A673 (cell line): ENCODE results near the gene TENT5C. TPM values are rescaled to one million over a fixed set of nuclear protein-coding genes. Genes with fewer than 3 reads are reported as not detected.

Source experiments
- BruUV-seq: library from RNA; stranded (reverse); fragments of 400-500 nt; replicated peaks from 2 replicates; lab custom pipeline; 2021; lab: Mats Ljungman, UMichigan
- CTCF ChIA-PET: fragments of 300-600 bp; sonication (Branson Sonifier 250); formaldehyde crosslinking; loops from one replicate; lab custom pipeline; 2022; ENCODE audit warnings: antibody characterized with exemption; lab: Charles Lee
- POLR2A ChIA-PET: fragments of 300-600 bp; sonication (Branson Sonifier 250); formaldehyde crosslinking; loops from one replicate; lab custom pipeline; 2022; ENCODE audit warnings: antibody characterized with exemption; ENCODE audit not compliant: low non-redundant PET; lab: Charles Lee
- DNase-seq: peaks from one replicate; pipeline ENCODE4 v3.0.0-alpha.2; 2015; ENCODE audit warnings: low spot score
- H3K27ac ChIP-seq: fragments of 200-600 bp; sonication (generic); 2 replicates; pipeline ENCODE4 v1.5.1; 2016; ENCODE audit warnings: mixed run types, low read depth, mild to moderate bottlenecking, mixed read lengths, antibody characterized with exemption, low read length; ENCODE audit not compliant: poor library complexity, severe bottlenecking
- H3K27me3 ChIP-seq: fragments of 200-600 bp; sonication (generic); replicated peaks from 2 replicates; pipeline ENCODE4 v1.6.1; 2017; ENCODE audit warnings: mixed run types, low read depth, mild to moderate bottlenecking, mixed read lengths, antibody characterized with exemption, low read length; ENCODE audit not compliant: insufficient read depth, poor library complexity
- H3K36me3 ChIP-seq: fragments of 200-600 bp; sonication (generic); 2 replicates; pipeline ENCODE4 v1.6.1; 2016; ENCODE audit warnings: mixed run types, mild to moderate bottlenecking, mixed read lengths, antibody characterized with exemption, low read length; ENCODE audit not compliant: insufficient read depth, poor library complexity, severe bottlenecking
- H3K4me1 ChIP-seq: fragments of 200-600 bp; sonication (generic); 2 replicates; pipeline ENCODE4 v1.6.1; 2017; ENCODE audit warnings: mixed run types, mild to moderate bottlenecking, mixed read lengths, antibody characterized with exemption, low read length; ENCODE audit not compliant: insufficient read depth, poor library complexity, severe bottlenecking
- H3K4me3 ChIP-seq: fragments of 200-600 bp; sonication (generic); 2 replicates; pipeline ENCODE4 v1.5.1; 2016; ENCODE audit warnings: low read depth, mixed run types, mild to moderate bottlenecking, mixed read lengths, low read length; ENCODE audit not compliant: poor library complexity, severe bottlenecking
- H3K9me3 ChIP-seq: fragments of 200-600 bp; sonication (generic); 2 replicates; pipeline ENCODE4 v1.6.1; 2016; ENCODE audit warnings: mixed run types, low read depth, mild to moderate bottlenecking, mixed read lengths, antibody characterized with exemption, low read length; ENCODE audit not compliant: poor library complexity, severe bottlenecking
- EZH2 ChIP-seq: fragments of 200-600 bp; sonication (generic); IDR thresholded peaks from 2 replicates; pipeline ENCODE4 v1.6.1; 2017; ENCODE audit warnings: borderline replicate concordance, low read depth, mild to moderate bottlenecking, mixed read lengths, antibody characterized with exemption, low read length; ENCODE audit not compliant: poor library complexity, severe bottlenecking
- intact Hi-C: fragments of 100-400 bp; cut with micrococcal nuclease; formaldehyde crosslinking; loops from one replicate; pipeline ENCODE4 v1.10.0; 2022; ENCODE audit not compliant: unreplicated experiment
- total RNA-seq: library from RNA; stranded (reverse); gene quantifications from 2 replicates; pipeline ENCODE4 v1.2.3, GENCODE V29; 2021
- TF ChIP-seq, protein P1 (sequence below): fragments of 300-800, 200-600 bp; sonication (generic); conservative IDR thresholded peaks from 2 replicates; pipeline ENCODE4 v1.5.1; 2017; ENCODE audit warnings: low read depth, mild to moderate bottlenecking, antibody characterized with exemption, low read length, moderate library complexity, mixed read lengths

TENT5C gene
- total RNA-seq, 1 experiment from 2014 or later = 1.1 TPM

GRCh38 chr1:117657949-117658660, 52.3 kb downstream of the TENT5C start:
- no peak for DNase-seq
- Histone ChIP-seq H3K36me3 (no peaks in the 10 kb centered on the region), H3K4me3 (no peak overlapping the region), H3K9me3 (no peaks in the 10 kb centered on the region), H3K27me3 (no peaks in the 10 kb centered on the region), H3K27ac (no peak overlapping the region), H3K4me1 (no peaks in the 10 kb centered on the region)
- CTCF ChIA-PET = no interaction called here
- BruUV-seq = no TSS peak
- POLR2A ChIA-PET = no interaction called here
- TF ChIP-seq, protein P1, sequence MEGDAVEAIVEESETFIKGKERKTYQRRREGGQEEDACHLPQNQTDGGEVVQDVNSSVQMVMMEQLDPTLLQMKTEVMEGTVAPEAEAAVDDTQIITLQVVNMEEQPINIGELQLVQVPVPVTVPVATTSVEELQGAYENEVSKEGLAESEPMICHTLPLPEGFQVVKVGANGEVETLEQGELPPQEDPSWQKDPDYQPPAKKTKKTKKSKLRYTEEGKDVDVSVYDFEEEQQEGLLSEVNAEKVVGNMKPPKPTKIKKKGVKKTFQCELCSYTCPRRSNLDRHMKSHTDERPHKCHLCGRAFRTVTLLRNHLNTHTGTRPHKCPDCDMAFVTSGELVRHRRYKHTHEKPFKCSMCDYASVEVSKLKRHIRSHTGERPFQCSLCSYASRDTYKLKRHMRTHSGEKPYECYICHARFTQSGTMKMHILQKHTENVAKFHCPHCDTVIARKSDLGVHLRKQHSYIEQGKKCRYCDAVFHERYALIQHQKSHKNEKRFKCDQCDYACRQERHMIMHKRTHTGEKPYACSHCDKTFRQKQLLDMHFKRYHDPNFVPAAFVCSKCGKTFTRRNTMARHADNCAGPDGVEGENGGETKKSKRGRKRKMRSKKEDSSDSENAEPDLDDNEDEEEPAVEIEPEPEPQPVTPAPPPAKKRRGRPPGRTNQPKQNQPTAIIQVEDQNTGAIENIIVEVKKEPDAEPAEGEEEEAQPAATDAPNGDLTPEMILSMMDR = no peak
- no peak for TF ChIP-seq EZH2
- intact Hi-C loops = loop anchor here (2.0 kb wide), 1 partner anchor 21 kb away; no protein-coding TSS in a partner anchor

- H3K36me3 ChIP-seq = no peaks in the 10 kb centered on the region
- intact Hi-C loops = no loop called here
- BruUV-seq = no TSS peak
- DNase-seq = no peak
- no peaks in the 10 kb centered on the region for H3K27me3 ChIP-seq
- no peak overlapping the region for H3K27ac ChIP-seq
- no peaks in the 10 kb centered on the region for H3K4me1 ChIP-seq
- H3K9me3 ChIP-seq = no peaks in the 10 kb centered on the region
- H3K4me3 ChIP-seq = no peak overlapping the region
- ChIA-PET CTCF (no interaction called here), POLR2A (no interaction called here)
- TF ChIP-seq EZH2 = no peak
- TF ChIP-seq, protein P1 = no peak
Measured at GRCh38 chr1:117658676-117659075, 52.8 kb downstream of the TENT5C start.

DNA sequence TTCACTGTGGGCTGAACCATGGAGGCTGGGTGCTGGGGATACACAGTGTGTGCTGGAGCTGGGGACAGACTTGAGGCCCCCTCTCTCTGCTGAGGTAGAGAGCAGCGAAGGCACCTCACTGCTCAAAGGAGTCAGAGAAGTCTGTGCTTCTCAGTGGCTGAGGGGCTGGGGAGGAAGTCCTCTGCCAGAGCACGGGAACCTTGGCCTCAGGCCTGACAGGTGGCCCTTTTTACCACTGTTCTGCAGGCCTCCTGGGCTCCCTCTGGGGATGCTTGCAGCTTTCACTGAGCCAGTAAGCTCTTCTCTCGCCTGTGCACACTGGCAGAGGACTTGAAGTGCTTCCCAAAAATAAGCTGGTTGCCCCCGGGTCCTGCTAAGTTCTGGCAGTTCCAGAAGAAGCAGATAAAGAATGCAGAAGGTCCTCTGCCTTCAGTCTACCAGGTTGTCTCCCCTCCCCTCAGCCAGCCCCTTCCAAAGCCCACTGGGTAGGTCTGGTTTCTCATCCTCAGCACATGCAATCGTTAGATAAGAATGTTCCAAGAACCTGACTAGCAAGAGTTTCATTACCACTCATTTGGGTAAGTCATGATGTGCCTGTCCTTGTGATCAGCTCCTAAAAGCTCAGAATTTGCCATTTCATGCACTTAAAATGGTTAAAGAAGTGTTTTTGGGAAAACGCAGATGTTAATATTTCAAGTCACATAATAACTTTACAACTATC, 53.9 kb downstream of the TENT5C start:
- BruUV-seq = no TSS peak
- Histone ChIP-seq H3K4me3 (no peak overlapping the region), H3K27ac (no peak overlapping the region), H3K9me3 (no peaks in the 10 kb centered on the region), H3K27me3 (no peaks in the 10 kb centered on the region), H3K4me1 (no peaks in the 10 kb centered on the region), H3K36me3 (no peaks in the 10 kb centered on the region)
- no peak for DNase-seq
- intact Hi-C loops = no loop called here
- POLR2A ChIA-PET = no interaction called here
- TF ChIP-seq, protein P1 = no peak
- TF ChIP-seq EZH2 = no peak
- CTCF ChIA-PET = no interaction called here
